Measurements from ENCODE around the gene TMEM214. TPM values are rescaled to one million over a fixed set of nuclear protein-coding genes. Genes with fewer than 3 reads are reported as not detected.
A peak's percentile ranks its signal among the peaks of the same experiment; 100 is the strongest.

Gene TMEM214, protein sequence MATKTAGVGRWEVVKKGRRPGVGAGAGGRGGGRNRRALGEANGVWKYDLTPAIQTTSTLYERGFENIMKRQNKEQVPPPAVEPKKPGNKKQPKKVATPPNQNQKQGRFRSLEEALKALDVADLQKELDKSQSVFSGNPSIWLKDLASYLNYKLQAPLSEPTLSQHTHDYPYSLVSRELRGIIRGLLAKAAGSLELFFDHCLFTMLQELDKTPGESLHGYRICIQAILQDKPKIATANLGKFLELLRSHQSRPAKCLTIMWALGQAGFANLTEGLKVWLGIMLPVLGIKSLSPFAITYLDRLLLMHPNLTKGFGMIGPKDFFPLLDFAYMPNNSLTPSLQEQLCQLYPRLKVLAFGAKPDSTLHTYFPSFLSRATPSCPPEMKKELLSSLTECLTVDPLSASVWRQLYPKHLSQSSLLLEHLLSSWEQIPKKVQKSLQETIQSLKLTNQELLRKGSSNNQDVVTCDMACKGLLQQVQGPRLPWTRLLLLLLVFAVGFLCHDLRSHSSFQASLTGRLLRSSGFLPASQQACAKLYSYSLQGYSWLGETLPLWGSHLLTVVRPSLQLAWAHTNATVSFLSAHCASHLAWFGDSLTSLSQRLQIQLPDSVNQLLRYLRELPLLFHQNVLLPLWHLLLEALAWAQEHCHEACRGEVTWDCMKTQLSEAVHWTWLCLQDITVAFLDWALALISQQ
- 95.5 TPM for polyA plus RNA-seq (2013, experiment 1 of 2; ENCODE audit: insufficient read length)
- 97.3 TPM for polyA plus RNA-seq (2013, experiment 2 of 2; ENCODE audit: insufficient read length)

DNA sequence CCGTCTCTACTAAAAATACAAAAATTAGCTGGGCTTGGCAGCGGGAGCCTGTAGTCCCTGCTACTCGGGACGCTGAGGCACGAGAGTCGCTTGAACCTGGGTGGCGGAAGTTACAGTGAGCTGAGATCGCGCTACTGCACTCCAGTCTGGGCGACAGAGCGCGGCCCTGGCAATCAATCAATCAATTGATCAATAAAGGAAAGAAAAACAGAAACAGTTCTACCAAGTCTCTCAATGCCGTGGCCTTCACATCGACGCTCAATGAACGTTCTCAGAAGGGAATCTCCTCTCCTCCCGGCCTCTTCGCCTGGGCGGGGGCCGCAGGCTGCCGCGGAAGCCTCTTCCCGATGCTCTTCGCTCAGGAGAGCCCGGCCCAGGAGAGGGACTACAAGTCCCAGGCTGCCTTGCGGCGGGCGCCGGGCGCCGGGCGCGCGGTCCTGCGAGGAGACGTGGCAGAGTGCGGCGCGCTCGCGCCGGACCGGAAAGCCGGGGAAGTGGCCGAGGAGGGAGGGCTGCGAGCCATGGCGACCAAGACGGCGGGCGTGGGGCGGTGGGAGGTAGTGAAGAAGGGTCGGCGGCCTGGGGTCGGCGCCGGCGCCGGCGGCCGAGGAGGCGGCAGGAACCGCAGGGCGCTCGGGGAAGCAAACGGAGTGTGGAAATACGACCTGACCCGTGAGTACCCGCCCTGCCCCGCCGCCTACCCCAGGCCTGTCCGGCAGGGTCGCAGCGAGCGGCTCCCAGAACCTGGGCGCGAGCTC, at the start of gene TMEM214:
TSS of gene TMEM214 (plus strand) at position 471 of the 758 bp plus-strand sequence. CDS start at position 522, 51 bp downstream.
- DNase-seq, result peak; percentile 90

- DNase-seq, result no peak
Observed at GRCh38 chr2:26983746-26984145, 49.0 kb upstream of the TMEM214 start.

GRCh38 chr2:26985807-26986206, 47.0 kb upstream of the TMEM214 start:
- no peak for DNase-seq

- peak; percentile 39 for DNase-seq
Observed at GRCh38 chr2:26986576-26986975, 46.2 kb upstream of the TMEM214 start.

DNA sequence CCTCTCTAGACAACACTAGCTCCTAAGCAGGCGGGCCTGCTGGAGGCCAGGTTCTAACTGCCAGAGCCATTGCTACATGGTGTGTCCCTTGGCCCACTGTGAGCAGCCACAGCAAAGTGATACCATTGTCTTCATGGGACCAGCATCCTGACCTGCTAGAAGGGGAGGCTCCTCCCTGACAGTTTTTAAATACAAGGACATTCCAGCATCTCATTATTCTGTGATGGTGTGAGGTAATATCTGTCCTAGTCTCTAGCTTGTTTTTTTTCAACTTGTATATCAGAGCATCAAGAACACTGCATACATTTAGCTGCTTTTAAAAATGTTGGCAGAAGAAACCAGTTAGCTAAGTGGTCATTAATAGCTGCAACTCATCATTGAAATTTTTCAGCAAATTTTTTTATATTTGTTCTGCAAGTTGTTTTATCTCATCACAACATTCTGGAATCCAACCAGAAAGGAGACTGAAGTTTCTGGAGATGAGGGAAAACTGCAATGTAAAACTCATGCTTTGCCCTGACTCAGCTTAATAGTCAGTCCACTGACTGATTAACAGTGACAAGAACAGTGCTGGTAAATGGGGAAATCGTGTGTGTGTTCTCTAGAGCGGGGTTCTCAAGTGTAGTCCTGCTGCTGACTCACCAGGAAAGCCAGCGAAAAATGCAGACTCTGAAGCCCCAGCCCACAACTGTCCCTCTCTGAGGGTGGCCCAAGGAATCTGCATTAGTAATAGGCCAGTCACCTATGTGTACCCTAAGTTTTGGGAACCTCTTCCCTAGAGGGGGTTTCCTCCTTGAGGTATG, 44.5 kb upstream of the TMEM214 start:
- peak; percentile 81 for DNase-seq

DNA sequence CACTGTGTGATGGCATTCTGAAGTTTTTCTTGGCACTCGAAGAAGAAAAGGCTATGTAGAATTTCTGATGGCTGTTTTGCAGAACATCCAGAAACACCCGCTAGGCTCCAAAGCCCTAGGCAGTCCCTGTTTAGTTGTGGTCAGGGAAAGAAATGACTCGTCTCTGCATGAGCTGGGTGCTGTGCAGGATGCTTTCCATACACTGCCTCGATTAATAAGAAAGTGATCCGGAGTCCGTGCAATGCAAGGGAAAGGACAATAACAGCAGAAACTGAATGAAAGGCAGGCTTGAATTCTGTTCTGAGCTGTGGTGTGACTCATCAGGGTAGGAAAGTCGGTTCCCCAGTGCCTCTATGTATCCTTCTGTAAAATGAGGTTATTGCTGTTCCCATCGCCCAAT, 43.6 kb upstream of the TMEM214 start:
- peak; percentile 58 for DNase-seq

DNA sequence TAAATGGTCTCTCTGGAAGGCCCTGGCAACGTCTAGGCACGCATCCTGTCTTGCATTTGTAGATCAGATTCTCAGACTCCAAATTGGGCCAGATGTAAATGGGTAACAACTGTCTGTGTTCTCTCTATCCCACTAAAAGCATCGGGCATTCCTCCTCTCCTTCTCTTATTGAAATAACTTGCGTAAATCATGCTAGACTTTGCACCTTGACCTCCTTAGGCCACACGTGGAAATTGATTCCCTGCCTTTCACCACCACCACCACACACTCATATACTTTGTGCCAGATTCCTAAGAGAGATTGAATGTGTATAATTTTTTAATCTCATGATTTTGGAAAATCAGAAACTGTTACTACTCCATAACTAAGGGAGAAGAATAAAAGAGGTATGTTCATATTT, 41.0 kb upstream of the TMEM214 start:
- no peak for DNase-seq

DNA sequence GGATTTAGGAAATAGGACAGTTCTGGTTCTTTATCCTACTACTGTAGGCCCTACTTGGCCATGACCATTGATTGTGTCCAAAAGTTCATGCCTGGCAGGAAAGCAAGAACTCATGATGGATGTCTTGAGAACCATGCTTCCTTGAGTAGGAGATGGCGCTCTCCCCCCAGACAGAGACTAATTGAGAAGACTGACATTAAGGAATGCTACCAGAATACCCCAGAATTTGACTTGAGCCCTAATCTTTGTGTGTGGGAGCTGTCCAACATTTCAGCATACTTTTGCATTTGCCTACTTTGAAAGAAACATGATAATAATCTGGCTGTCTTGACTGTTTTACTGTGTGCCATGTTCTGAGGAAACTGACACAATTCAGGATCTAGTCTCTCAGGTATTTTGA, 39.0 kb upstream of the TMEM214 start:
- no peak for DNase-seq

- no peak for DNase-seq
Observed at GRCh38 chr2:26994983-26995382, 37.8 kb upstream of the TMEM214 start.

GRCh38 chr2:26997394-26997793, 35.4 kb upstream of the TMEM214 start:
- no peak for DNase-seq

- DNase-seq, result no peak
Observed at GRCh38 chr2:26998323-26998722, 34.4 kb upstream of the TMEM214 start.

- DNase-seq, result no peak
Observed at GRCh38 chr2:27000228-27000627, 32.5 kb upstream of the TMEM214 start.

GRCh38 chr2:27000995-27001394, 31.8 kb upstream of the TMEM214 start:
- DNase-seq, result no peak

DNA sequence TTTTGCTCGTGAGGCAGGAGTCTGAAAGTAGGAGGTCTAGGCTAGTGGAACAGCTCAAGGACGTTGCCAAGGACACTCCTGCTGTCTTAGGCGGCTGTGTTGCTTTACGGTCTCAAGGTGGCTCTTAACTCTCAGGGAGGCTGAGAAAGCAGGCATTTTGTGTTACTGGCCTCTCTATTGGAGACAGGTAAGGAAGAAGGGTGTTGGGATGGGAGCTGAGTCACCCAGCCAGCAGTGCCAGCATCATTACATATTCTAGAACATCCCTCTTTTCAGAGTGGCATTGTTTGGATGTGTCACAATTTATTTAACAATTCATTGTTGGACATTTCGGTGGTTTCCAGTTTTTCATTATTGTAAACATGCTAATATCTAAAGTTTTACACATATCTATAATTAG, 30.8 kb upstream of the TMEM214 start:
- no peak for DNase-seq

GRCh38 chr2:27003007-27003406, 29.8 kb upstream of the TMEM214 start:
- DNase-seq, result no peak

GRCh38 chr2:27003857-27004256, 28.9 kb upstream of the TMEM214 start:
- peak; percentile 37 for DNase-seq

- DNase-seq, result no peak
Observed at GRCh38 chr2:27006602-27007415, 26.0 kb upstream of the TMEM214 start.

GRCh38 chr2:27007416-27008374, 25.1 kb upstream of the TMEM214 start:
- no peak for DNase-seq

- DNase-seq, result no peak
Observed at GRCh38 chr2:27008678-27009077, 24.1 kb upstream of the TMEM214 start.

DNA sequence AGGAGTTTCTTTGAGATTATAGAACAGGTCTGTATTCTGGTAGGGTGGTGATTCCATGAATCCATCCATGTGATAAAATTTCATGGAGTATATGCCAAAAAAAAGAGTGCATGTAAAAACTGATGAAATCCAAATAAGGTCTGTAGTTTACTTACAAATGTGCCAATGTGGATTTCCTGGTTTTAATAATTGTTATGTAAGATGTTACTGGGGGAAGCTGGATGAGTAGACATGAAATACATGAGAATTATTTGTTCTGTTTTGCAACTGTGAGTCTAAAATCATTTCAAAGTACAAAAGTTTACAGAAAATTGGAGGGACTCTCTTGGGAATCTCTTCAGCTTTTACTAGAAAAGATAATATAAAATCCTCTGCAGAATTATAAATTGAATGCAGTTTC, 23.7 kb upstream of the TMEM214 start:
- no peak for DNase-seq

Data from fibroblast of skin of abdomen (primary cell).